ENCODE measurements around the gene PIGQ.

Gene PIGQ

DNA sequence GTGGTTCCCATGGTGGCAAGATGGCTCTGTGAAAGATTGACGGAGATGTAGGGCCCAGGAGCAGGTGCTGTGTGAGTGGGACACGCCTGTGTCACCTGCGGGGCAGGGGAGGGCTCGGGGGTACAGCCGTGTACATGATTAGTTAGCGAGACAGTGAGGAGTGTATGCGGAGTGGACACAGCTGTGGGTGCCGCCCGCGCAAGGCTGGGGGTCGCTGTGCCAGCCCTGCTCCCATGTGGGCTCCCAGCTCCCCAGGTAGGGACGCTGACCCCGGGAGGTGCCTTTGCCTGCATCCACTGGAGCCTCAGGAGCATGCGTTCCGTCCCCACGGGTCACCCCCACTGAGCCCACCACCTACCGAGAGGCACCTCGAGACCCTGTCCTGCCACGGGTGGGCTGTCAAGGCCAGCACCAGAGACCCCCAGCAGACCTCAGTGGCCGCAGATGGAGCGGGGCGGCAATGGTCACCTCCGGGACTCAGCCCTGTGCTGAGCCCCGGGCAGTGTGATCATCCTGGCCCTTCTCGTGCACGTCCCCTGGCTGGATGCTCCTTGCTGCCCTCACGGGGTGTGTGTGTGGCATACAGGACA lies 34.8 kb upstream of the PIGQ start:
- no peak for FAIRE-seq

DNA sequence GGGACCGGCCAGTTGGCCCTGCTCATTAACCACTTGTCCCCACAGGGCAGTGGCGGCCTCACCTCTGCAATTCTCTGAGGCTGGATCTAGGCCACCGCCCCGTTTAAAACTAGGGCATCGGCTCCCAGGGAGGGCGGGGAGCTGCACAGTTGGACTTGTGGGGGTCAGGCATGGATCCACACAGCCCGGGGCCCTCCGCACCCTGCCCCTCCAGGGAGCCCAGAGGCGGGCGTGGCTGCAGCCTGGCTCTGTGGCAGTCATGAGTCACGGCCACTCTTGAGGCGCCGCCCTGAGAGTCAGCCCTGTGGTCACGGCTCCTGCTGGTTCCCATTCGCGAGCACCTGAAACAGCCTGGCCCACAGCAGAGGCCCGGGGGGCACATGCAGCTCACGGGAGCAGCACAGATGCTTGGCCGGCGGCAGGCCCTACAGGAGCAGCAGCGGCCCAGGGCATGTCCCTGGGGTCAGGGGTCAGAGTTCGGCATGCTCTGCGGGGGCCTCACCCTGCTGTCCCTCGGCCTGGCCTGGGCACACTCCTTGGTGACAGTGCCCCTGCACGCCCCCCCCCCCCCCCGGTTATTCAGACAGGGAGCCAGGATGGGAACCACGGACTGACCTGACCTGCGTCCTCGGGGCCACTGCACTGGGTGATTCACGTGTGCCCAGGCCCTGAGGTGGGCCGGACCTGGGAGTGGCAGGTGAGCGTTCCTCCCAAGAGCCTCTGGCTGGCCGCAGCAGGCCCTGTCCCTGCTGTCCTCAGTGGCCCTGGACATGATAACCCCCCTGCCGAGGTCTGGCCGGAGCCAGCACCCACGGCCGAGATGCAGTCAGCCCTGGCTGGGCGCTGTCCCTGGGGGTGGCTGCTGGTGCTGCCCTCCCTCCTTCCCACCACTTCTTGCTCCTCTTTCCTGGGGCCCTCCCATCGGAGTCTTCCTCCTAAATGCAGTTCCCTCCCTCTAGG lies 34.0 kb upstream of the PIGQ start:
- FAIRE-seq: no peak

DNA sequence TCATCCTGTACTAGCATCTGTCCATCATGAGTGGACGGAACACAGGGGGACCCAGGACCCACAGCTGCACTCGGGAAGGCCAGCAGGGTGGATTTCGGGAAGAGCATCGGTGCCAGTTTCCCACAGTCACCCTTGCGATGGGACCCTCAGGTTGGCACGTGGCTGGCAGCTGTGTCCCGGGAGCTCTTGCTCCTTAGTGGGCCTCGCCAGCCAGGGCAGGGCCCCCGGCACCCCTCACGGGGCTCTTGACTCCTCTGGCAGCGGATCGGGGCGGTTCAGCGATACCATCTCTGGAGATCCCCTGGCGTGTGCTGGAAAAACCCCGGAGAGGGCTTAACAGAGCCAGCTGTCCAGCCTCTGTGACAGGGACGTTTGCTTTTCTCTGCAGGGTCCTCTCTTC lies 33.0 kb upstream of the PIGQ start:
- no peak for FAIRE-seq

DNA sequence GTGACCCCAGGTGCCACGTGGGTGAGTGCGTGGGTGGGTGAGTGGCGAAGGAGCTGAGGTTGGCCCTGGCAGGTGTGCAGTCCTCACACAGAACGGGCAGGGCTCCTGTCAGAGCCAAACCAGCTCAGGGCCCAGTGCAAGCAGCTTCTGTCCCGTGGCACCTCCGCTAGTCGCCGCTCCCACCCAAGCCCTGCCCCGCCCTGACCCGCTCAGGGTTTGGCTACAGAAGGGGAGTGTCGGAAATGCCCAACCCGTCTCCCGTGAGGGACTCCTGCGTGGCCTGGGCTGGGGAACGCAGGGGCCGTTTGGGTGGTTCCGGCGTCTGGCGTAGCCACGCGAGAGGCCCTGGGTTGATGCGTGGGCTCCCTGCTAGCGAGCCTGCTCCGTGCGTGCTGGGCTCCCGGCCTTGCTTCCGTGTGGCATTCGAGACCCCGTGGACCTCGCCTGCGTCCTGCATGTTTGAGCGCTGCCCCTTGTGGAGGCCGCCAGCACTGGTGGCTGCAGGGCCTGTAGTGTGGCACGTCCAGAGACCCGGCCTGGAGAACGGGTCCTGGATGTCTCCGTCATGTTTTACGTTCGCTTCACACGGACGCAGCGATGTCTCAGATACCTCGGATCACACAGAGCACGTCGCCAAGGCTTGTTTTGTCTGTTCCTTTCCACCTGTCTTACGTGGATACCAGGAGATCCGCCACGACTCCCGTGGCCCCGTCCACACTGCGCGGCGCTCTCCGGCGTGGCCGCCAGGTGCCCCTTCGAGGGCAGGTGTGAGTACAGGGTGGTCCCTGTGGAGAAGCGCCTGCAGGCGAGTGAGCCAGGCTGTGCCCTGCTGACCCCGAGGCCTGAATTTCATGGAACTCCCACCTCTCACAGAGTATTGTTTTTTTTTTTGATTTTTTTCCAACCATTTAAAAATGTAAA lies 32.1 kb upstream of the PIGQ start:
- no peak for FAIRE-seq

DNA sequence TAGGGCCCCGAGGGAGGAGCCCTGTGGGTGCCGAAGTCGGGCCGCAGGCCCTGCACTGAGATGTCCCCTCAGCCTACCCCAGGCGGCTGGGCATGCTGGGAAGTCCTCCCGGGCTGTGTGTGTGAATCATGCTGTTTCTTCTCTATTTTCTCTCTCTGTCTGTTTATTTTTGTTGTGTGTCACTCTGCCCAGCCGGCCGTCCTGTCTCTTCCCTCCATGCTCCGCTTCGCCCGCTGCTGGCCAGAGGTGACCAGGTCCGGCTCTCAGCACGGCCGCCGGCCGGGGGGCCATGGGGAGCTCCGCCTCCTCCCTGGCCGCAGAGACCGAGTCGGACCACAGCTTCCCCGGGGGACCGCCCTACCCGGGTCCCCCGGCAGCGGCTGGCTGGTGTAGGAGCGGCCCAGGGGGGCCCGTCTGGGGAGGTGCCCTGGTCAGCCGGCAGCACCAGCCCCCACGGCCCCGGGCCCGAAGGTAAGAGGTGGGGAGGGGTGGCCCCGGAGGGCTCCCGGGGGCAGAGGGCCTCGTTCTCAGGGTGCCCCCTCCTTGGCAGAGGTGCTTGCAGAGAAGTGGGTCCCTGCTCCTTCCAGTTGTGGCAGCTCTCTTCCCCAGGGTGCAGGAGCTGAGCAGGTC lies 29.8 kb upstream of the PIGQ start:
- no peak for FAIRE-seq

DNA sequence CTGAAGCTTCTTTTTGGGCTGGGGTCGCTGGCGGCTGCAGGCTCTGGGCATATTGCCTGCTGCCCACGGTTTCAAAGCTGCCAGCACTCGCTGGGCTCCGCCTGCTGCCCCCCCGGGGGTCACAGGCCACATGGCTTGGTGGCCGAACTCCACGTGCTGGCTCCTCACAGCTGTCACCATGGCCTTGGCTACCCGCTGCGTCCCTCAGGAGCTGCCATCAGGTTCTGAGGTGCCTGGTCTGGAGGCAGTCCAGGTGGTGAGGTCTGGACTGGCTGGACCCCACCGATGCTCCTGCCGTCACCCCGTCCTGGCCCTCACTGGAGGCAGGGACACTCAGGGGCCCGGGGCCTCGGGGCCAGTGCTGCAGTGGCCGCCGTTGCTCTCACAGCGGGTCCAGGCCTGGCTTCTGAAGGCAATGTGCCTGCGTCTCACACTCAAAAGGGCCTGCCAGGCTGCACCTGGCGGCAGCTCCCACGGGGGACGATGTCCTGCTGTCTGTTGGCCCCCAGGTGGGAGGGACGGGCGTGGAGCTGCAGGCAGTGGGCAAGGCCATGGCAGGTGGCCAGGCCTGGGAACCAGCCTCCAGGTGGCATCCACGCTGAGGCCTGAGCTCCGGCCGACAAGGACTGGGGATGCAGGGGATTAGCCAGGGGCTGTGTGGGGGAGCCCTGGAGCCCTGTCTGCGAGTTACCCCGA lies 29.0 kb upstream of the PIGQ start:
- no peak for FAIRE-seq

DNA sequence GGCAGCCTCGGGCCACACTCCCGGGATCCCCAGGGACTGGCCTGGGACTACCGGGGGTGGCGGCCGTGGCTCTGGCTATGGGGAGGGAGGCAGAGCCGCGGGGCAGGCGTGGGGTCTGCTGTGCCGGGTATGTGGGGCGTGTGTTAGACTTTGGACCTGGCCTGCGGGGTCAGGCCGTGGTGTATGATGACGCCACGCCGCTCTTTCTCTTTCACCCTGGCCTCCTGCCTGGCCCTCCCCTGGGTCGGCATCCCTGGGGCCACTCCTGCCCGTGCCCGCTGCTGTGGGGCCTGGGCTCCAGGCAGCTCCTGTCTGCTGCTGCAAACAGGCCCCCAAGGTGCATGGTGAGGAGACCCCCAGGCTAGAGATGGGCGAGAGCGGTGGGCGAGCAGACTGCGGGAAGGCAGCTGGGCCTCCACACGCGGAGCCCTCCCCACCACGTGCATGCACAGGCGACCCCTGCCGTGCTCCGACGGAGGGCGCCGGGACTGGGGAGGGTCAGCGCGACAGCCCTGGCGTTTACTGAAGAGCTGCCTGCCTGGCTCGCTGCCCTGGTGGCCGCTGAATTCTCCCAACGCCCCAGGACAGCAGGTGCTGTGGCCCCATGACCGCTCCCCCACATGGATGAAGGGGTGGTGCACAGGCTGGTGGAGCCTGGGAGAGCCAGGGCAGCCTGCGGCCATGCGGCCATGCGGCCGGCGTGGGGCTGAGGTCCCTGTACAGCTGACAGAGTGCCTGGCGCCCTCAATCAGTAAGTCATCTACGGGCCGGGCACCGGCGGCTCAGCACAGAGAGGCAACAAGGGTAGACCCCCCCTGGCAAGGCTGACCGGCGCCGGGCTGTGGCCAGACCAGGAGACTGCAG lies 26.2 kb upstream of the PIGQ start:
- no peak for FAIRE-seq

DNA sequence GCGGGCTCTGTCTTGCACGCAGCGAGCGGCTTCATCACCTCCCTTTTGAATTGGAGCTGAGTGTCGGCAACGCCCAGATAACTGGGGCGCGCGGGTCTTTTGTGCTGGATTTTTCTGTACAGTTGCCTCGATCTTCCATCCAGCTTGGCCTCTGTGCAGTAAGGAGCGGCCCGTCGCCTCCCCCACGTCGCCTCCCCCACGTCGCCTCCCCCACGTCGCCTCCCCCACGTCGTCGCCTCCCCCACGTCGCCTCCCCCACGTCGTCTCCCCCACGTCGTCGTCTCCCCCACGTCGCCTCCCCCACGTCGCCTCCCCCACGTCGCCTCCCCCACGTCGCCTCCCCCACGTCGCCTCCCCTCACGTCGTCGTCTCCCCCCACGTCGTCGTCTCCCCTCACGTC lies 25.3 kb upstream of the PIGQ start:
- no peak for FAIRE-seq

DNA sequence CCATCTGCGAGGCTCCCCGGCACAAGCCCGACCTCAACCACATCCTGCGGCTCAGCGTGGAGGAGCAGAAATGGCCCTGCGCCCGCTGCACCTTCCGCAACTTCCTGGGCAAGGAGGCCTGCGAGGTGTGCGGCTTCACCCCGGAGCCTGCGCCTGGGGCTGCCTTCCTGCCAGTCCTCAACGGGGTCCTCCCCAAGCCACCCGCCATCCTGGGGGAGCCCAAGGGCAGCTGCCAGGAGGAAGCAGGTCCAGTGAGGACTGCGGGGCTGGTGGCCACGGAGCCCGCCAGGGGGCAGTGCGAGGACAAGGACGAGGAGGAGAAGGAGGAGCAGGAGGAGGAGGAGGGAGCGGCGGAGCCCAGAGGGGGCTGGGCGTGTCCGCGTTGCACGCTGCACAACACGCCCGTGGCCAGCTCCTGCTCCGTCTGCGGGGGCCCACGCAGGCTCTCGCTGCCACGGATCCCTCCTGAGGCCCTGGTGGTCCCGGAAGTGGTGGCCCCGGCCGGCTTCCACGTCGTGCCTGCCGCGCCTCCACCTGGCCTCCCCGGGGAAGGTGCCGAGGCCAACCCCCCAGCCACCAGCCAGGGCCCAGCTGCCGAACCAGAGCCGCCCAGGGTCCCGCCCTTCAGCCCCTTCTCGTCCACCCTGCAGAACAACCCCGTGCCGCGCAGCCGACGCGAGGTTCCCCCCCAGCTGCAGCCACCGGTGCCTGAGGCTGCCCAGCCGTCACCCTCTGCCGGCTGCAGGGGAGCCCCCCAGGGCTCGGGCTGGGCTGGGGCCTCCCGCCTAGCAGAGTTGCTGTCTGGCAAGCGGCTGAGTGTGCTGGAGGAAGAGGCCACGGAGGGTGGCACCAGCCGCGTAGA lies 22.6 kb upstream of the PIGQ start:
- FAIRE-seq: no peak

DNA sequence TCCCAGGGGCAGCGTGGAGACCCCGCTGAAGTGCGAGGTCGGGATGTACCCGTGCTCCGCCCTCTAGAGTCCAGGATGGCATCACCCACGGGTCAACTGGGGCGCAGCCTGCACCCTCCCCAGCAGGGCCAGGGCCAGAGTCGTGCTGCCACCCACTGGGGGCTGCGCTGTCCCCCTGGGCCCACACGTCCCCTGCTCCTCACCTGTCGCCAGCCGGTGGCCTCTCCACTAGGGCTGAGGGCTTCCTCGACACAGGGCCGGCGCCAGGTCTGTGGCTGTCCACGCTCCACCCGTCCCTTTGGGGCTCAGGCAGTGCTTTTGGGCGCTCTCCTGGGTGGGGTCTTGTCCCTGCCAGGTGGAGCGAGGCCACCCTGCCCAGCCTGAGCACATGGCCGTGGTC lies 21.2 kb upstream of the PIGQ start:
- no peak for FAIRE-seq

DNA sequence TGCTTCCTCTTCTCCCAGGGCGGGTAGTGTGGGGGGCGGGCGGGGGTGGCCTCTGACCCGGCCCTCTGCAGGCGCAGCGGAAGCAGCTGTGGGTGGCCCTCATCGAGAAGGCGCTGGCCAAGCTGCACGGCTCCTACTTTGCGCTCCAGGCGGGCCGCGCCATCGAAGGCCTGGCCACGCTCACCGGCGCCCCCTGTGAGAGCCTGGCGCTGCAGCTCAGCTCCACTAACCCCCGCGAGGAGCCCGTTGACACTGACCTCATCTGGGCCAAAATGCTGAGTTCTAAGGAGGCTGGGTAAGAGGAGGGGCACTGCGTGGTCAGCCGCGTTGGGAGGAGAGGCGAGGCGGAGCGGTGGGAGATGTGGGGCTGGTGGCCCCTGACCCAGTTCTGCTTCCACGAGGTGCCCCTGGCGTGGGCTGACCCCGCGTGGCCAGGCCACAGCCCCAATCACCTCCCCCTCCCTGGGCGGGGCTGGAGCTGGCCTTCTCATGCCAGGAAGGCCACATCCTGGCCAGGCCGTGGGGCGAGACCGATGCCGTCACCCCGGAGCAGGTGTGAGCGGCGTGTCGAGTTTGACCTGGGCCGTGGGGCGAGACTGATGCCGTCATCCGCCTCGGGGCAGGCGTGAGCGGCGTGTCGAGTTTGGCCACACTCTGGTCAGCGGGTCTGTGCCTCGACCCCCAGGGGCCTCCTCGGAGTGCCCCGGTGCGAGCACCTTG lies 20.1 kb upstream of the PIGQ start:
- no peak for FAIRE-seq

DNA sequence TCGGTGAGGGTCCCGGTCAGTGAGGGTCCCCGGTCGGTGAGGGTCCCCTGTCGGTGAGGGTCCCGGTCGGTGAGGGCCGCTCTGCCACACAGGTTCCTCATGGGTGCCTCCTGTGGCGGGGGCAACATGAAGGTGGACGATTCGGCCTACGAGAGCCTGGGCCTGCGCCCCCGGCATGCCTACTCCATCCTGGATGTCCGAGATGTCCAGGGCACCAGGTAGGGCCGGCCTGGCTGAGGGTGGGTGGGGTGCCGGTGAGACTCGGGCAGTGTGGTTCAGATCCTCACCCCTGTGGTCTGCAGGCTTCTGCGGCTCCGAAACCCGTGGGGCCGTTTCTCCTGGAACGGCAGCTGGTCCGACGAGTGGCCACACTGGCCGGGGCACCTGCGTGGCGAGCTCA lies 18.6 kb upstream of the PIGQ start:
- FAIRE-seq: no peak

DNA sequence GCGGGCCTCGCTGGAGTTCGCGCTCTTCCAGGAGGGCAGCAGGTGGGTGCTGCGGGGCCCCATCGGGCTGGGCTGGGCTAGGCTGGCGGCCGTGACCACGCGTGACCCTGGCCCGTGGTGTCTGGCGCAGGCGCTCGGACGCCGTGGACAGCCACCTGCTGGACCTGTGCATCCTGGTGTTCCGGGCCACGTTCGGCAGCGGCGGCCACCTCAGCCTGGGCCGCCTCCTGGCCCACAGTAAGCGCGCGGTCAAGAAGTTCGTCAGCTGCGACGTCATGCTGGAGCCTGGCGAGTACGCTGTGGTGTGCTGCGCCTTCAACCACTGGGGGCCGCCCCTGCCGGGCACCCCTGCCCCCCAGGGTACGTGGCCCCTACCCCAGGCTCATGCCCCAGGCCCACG lies 17.6 kb upstream of the PIGQ start:
- no peak for FAIRE-seq

DNA sequence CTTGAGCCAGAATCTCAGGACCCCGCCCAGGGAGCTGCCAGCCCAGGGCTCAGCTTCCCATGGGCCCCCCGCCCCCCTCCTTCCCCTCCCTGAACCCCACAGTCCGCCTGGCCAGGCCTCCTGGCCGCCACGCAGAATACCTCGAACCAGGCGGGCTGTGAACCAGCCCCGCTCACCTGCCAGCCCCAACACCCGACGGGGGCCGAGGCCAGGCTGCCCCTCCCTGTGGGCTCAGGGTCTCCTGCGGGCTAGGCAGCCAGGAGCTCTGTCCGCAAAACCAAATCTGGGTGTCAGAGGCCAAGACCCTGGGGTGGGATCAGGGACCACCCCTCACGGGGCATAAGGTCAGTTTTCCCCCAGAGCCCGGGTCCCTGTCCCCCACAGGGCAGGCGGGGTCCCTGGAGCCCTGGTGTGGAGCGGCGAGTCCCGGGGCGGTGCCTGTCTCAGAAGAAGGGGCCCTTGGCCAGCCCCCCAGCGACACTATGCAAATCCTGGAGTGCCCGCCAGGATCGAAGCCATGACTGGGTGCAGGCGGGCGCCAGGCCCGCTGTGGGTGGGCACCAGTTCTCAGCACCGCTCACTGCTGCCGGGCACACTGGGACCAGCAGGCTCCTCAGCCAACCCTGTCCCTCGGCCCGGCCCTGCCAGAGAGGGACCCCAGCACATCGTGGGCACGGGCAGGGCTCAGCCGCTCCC lies 16.0 kb upstream of the PIGQ start:
- no peak for FAIRE-seq

DNA sequence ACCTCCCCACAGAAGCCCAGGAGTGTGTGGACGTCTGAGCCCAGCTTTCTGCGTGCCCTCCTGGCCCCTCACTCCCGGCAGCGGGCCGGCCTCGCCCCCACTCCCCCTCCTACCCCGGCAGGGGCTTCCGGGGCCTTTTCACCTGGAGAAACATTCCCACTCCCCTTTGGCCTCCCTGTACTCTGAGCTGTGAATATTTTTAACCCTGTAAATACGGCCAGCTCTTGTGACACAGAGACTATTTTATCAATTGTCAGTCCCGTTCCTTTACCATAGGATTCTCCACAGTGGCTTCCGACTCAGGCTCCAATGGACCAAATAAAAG lies 15.5 kb upstream of the PIGQ start:
- FAIRE-seq: no peak

DNA sequence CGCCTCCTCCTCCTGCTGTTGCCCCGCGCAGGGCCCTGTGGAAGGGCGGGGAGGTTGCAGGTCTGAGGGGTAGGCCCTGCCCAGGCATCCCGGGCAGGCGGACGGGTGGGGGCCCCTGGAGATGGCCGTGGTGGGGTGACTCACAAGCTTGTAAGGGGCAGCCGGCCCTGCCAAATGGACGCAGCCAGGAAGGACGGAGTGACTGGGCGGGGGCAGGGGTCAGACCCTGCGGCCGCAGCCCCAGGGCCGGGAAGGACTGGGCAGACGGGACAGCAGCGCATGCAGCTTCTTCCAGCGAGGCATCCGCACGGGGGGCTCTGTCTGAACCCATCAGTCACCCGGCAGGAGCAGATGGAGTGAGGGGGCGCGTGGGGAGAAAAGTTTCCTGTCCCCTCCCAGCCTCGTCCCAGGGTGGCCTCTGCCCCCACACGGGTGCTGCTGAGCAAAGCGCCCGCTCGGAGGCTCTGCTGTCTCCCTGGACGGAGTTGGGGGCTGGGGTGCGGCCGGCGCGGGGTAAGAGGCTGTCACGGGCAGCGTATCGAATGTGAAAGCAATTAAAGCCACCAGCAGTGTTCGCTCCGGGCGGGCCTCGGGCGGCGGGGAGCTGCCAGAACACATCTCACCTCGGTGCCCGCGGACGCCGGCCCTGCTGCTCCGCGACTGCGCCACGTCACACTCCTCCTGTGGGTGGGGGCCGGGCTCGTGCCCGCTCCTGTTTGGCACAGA lies 15.0 kb upstream of the PIGQ start:
- FAIRE-seq: no peak

DNA sequence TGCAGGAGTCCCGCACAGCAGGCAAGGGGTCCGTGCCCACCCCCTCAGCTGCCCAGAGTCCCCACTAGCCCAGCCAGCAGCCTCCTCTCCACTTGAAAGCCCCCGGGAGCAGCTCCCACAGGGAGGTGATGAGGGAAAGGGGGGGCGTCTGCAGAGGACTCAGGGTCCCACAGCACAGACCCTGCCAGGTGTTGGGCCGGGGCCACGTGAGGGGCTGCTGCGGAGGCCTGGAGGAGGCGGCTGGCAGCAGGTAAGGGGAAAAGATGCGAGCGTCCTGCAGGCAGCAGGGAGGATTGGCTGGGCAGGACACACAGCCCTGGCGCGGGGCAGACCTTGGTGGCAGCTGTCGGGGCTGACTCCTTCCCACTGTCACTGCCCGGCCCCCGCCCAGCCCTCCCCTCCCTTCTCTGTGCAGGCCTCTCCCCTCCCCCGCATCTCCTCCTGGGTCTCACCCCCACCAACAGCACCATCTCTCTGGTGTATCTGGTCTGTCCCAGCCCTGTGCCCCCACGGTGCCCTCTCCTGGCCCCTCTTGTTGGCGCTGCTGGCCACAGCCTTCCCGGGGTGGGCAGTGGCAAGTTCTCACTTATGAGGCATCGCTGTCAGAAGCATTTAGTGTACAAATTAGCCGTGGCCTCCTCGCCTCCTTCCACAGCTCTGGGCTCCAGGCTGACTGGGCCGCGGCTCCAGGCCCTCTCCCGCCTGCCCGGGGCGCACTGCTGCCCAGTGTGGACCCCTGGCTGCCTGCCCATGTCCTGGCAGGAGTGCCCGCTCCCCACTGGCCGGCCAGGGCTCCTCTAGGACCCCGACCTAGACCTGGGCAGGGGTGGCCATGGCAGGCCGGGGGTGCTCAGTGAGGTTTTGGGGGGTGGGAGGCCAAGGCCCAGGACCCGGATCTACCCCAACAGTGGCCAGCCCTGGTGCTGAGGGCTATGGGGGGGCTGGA lies 14.0 kb upstream of the PIGQ start:
- FAIRE-seq: no peak

Data from islet of Langerhans (tissue), 1 donor.